Measurements from ENCODE around the gene ITGB7. TPM values are rescaled to one million over a fixed set of nuclear protein-coding genes. Genes with fewer than 3 reads are reported as not detected.

ITGB7 gene
- total RNA-seq, 4 donors from 2014 or later, result 6.5 to 13.2 (median 7.8) TPM

DNA sequence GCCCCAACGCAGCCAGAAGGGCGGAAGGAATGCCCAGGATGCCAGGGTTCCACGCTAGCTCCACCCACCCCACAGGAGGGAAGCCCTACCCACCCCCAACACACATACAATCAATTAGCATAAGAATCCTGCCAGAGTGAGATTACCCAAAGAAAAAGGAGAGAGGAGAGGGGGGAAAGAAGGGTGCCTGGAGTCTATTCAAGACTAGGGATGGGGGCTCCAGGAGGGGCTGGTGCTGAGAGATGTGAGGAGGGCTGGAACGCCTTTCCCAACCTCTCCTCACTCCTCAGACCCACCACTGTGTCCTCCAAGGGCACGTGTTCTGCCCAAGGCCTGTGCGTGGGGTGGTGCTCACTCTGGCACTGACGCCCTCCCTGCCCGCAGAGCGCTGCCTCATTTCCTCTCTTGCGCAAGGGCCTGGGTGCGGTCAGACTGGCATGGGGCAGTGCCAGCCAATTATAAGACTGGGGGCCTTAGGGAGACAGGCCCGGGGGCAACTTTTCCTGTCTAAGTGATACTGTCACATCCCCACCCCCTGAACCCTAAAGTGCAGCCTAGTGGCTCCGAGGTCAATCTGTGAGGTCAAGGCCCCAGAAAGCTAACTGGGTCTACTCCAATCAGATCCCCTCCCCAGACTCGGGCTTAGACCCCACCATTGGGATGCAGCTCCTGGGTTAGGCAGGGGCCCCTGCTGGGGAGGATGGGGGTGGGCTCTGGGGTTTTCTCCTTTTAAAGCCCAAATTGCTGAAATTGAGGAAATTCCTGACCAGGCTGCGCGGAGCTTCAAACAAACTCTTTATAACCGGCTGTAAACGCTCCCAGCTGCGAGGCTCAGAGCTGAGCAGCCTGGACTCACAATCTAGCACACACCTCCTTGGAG is 10.2 kb upstream of the ITGB7 start:
- no peak for DNase-seq (ENCODE audit: low spot score in 2 of 2)
- intact Hi-C loops (cut with DNase I; ENCODE audit: low total_unique reads), result no loop called here
- H3K4me3 ChIP-seq (ENCODE audit: low read depth, poor library complexity, severe bottlenecking), result no peak overlapping the region
- WGBS, 2 donors, result 29 to 40% methylated on average over 18 to 19 of the region's 19 CpGs
- no peak for TF ChIP-seq CTCF (IDR thresholded peaks at IDR 0.05)
- no peak for TF ChIP-seq POLR2A (IDR thresholded peaks at IDR 0.05)

- no peak for DNase-seq (ENCODE audit: low spot score in 2 of 2)
- TF ChIP-seq POLR2A (IDR thresholded peaks at IDR 0.05), result no peak
- no peak for TF ChIP-seq CTCF (IDR thresholded peaks at IDR 0.05)
- intact Hi-C loops (cut with DNase I; ENCODE audit: low total_unique reads), result no loop called here
- 79% methylated on average over 8 of the region's 8 CpGs for WGBS, 2 donors
- no peak overlapping the region for H3K4me3 ChIP-seq (ENCODE audit: low read depth, poor library complexity, severe bottlenecking)
Measured at GRCh38 chr12:53215497-53215896, 8.4 kb upstream of the ITGB7 start.

DNA sequence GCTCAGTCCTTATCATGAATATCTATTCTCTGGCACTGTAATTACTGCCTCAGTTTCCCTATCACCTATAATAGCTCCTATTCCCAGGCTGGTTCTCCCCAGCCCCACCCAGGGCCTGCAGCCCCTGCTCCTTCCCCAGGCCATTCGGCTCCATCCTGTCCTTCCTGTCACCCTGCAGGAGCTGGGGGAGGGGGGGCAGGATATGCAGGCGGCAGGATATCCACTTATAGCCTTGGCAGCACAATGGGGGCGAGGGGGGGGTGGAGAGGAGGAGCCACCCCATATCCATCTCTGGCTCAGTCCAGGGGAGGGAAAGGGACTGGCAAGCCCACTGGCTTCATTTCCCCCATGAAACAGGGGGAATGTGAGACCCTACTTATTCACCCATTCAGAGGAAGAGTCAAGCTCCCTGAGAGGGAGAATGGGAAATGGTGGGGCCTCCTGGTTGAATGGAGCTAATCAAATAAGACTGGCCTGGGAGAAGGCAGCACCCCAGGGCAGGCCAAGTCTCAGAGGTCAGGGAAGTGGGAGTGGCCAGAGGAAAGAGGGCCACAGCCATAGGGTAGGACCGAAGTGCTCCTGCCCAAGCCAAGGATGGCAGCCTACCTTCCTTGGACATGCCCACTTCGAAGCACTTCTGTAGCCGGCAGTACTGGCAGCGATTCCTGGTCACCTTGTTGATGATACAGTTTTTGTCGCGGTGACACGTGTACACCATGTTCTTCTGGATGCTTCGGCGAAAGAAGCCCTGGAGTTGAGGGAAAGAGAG is 7.8 kb upstream of the ITGB7 start:
- 58 to 62% methylated on average over 12 of the region's 12 CpGs for WGBS, 2 donors
- intact Hi-C loops (cut with DNase I; ENCODE audit: low total_unique reads), result loop anchor here (5.0 kb wide), 1 partner anchor 77 kb away; no protein-coding TSS in a partner anchor
- H3K4me3 ChIP-seq (ENCODE audit: low read depth, poor library complexity, severe bottlenecking), result no peak overlapping the region
- TF ChIP-seq CTCF (IDR thresholded peaks at IDR 0.05) (no peak), POLR2A (IDR thresholded peaks at IDR 0.05) (no peak)
- DNase-seq (ENCODE audit: low spot score in 2 of 2), result no peak

DNA sequence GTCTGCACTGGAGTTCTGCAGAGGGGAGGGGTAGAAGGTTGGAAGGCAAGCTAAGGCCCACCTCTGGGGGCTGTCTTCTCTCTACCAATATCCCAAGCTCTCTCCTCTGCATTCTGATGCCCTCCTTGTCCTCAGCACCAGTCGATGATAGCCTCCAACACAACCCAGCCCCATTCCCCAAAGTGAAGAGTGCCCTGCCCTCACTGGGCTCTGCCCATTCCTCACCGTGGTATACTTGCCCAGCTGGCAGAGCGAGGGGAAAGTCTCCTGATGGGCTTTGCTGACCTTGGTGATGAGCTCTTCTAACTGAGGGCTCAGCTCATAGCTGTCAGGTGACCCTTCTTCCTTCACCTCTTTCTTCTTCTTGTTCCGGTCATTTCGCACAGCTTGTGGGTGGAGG is 7.2 kb upstream of the ITGB7 start:
- WGBS, 2 donors, result 69 to 78% methylated on average over 5 of the region's 5 CpGs
- intact Hi-C loops (cut with DNase I; ENCODE audit: low total_unique reads), result loop anchor here (5.0 kb wide), 1 partner anchor 78 kb away; no protein-coding TSS in a partner anchor
- no peak for DNase-seq (ENCODE audit: low spot score in 2 of 2)
- TF ChIP-seq CTCF (IDR thresholded peaks at IDR 0.05) (no peak), POLR2A (IDR thresholded peaks at IDR 0.05) (no peak)
- no peak overlapping the region for H3K4me3 ChIP-seq (ENCODE audit: low read depth, poor library complexity, severe bottlenecking)

- TF ChIP-seq POLR2A (IDR thresholded peaks at IDR 0.05), result no peak
- TF ChIP-seq CTCF (IDR thresholded peaks at IDR 0.05), result peak in 1 of 3 donors; percentile 92
- DNase-seq (ENCODE audit: low spot score in 2 of 2), result peak in 1 of 2 donors; percentile 96
- 19 to 20% methylated on average over 12 to 13 of the region's 14 CpGs for WGBS, 2 donors
- intact Hi-C loops (cut with DNase I; ENCODE audit: low total_unique reads), result loop anchor here (5.0 kb wide), 1 partner anchor 79 kb away; no protein-coding TSS in a partner anchor
- H3K4me3 ChIP-seq (ENCODE audit: low read depth, poor library complexity, severe bottlenecking), result no peak overlapping the region
Measured at GRCh38 chr12:53213348-53213747, 6.3 kb upstream of the ITGB7 start.

All from lower leg skin (tissue), 4 donors.